ENCODE results near the gene SERPINB4. TPM values are rescaled to one million over a fixed set of nuclear protein-coding genes. Genes with fewer than 3 reads are reported as not detected.

The SERPINB4 gene
- total and polyA plus RNA-seq, 2 of the 8 experiments (the other 6 are each of a cell fraction or from before 2014, with no cell fraction given) = 0.32 to 0.36 TPM

- Histone ChIP-seq H4K8ac (ENCODE audit: extremely low read depth, insufficient read depth, low read length) (no peak overlapping the region), H2AK5ac (ENCODE audit: low read depth, low read length) (no peak overlapping the region), H4K91ac (replicated peaks; ENCODE audit: insufficient read length, low read length) (no peak overlapping the region), H3K9me3 (ENCODE audit: insufficient read depth in 2 of 2, low read depth in 1 of 2, low read length in 1 of 2) (peaks cover 28 to 29% of the 10 kb centered on the region in 2 experiments), H3K27ac (ENCODE audit: low read depth, low read length) (no peak overlapping the region), H3K36me3 (ENCODE audit: control insufficient read depth in 2 of 4, insufficient read depth in 4 of 4, low read length in 3 of 4) (no peaks in the 10 kb centered on the region), H2BK20ac (ENCODE audit: low read length) (no peak overlapping the region; the same call in 1 of the 2 replicates), H3K23me2 (ENCODE audit: low read depth, low read length) (no peaks in the 10 kb centered on the region), H2BK12ac (ENCODE audit: low read depth, low read length) (no peak overlapping the region), H4K20me1 (replicated peaks in 1 of 2; ENCODE audit: control insufficient read depth in 1 of 2, insufficient read depth in 2 of 2, low read length in 2 of 2) (no peaks in the 10 kb centered on the region), H3K14ac (ENCODE audit: insufficient read length) (no peak overlapping the region), H3K79me2 (ENCODE audit: control insufficient read depth in 1 of 2, insufficient read depth in 2 of 2, low read length in 2 of 2) (no peaks in the 10 kb centered on the region), H3K9ac (replicated peaks in 1 of 4; ENCODE audit: extremely low read depth in 1 of 4, low read depth in 3 of 4, low read length in 3 of 4) (no peak overlapping the region), H2AFZ (ENCODE audit: low read length) (no peak overlapping the region), H2BK120ac (replicated peaks; ENCODE audit: low read depth, low read length) (no peak overlapping the region), H3K56ac (replicated peaks; ENCODE audit: insufficient read length, low read depth, low read length) (no peak overlapping the region), H3K79me1 (ENCODE audit: low read depth, low read length) (no peaks in the 10 kb centered on the region), H3K4me2 (ENCODE audit: insufficient read depth in 1 of 2, low read depth in 2 of 2, low read length in 2 of 2) (no peak overlapping the region), H3K27me3 (replicated peaks in 1 of 4; ENCODE audit: control insufficient read depth in 3 of 4, extremely low read depth in 1 of 4, insufficient read depth in 3 of 4, low read length in 3 of 4) (no peaks in the 10 kb centered on the region; a peak in 1 of 7 replicates), H3K4me1 (replicated peaks in 1 of 4; ENCODE audit: control insufficient read depth in 3 of 4, insufficient read depth in 4 of 4, low read length in 3 of 4) (peaks cover 0 to 2% (median 0%) of the 10 kb centered on the region in 4 experiments; a peak in 1 of 7 replicates), H3K18ac (ENCODE audit: extremely low read depth, low read length) (no peak overlapping the region), H2BK5ac (ENCODE audit: low read depth, low read length) (no peak overlapping the region), H3K4ac (replicated peaks; ENCODE audit: insufficient read length, low read depth, low read length) (no peak overlapping the region), H4K5ac (ENCODE audit: insufficient read length, low read depth, low read length) (no peak overlapping the region), H3K23ac (ENCODE audit: insufficient read length) (no peak overlapping the region), H2BK15ac (ENCODE audit: low read length) (no peak overlapping the region), H3K4me3 (ENCODE audit: extremely low read depth in 1 of 4, insufficient read depth in 2 of 4, low read depth in 3 of 4, low read length in 4 of 4) (no peak overlapping the region)
- no peak for TF ChIP-seq NRF1 (IDR thresholded peaks at IDR 0.05; ENCODE audit: low read depth, low read length)
- TF ChIP-seq CTBP2 (IDR thresholded peaks at IDR 0.05; ENCODE audit: borderline replicate concordance, insufficient read depth, insufficient read length, low read length) = no peak
- no peak for TF ChIP-seq EGR1 (IDR thresholded peaks at IDR 0.05; ENCODE audit: borderline replicate concordance, low read depth, low read length)
- TF ChIP-seq CREB1 (IDR thresholded peaks at IDR 0.05) = no peak
- no peak for TF ChIP-seq EZH2 (IDR thresholded peaks at IDR 0.05; ENCODE audit: low read depth, low read length, severe bottlenecking)
- ChIA-PET CTCF (ENCODE audit: partially characterized antibody) (no interaction called here), POLR2A (ENCODE audit: partially characterized antibody) (no interaction called here)
- DNase-seq (ENCODE audit: low read depth in 1 of 2, low spot score in 2 of 2) (no peak), FAIRE-seq (no peak)
- WGBS, 2 experiments (ENCODE audit: extremely low coverage in 1 of 2, insufficient coverage in 1 of 2, insufficient read length in 1 of 2, insufficient replicate concordance in 2 of 2, low coverage in 1 of 2, low lambda C conversion rate in 2 of 2, missing lambda C conversion rate in 1 of 2) = 91% methylated on average over 4 of the region's 4 CpGs; no CpG with 5 or more reads in 1 of the 2 experiments
These were observed 17.6 kb downstream of the SERPINB4 start for GRCh38 chr18:63626431-63626830.

Data from H1 (cell line).